Measurements from ENCODE around the gene AOAH.
"Not testable (repeated sequence)": the region's sequence is repeated elsewhere in the genome, so short reads cannot be mapped to it uniquely, and the experiment has no call there.

AOAH gene

DNA sequence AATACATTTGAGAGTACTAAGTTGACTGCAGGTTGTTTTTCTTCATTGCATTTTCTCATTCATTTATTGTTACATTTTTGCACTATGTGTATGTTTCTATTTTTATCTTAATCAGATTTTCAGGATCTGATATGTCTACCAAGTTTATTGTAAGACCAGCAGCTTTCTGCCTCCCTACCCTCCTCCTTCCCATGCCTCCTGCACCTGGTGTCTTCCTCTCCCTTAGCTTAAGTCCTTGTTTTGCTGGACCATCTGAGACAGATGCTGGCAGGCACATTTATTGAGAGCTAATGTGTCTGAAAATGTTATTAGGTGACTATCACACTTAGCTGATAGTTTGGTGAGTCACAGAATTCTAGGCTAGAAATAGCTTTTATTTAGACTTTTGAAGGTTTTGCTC is 255.1 kb downstream of the AOAH start:
- DNase-seq (ENCODE audit: low spot score): no peak

GRCh38 chr7:36468370-36469101 is 255.8 kb downstream of the AOAH start:
- DNase-seq (ENCODE audit: low spot score): no peak

GRCh38 chr7:36466001-36466400 is 258.3 kb downstream of the AOAH start:
- DNase-seq (ENCODE audit: low spot score): not testable (repeated sequence)

DNA sequence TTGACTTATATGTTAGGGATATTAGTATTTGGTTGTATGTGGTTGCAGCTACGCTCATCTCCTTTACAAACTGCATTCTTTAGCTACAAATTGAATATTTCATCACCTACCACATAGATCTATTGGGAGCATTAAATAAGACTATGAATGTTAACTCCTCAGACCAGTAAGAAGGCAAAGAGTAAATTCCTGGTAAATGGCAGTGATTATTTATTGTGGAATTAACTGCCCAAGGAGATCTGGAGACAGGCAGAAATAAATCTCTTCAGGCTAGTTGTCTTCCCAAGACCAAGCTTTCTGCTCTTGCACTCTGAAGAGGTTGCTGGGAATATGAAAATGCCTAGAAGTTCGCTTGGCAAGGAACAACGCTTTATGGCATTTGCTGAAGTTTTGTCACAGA is 260.0 kb downstream of the AOAH start:
- DNase-seq (ENCODE audit: low spot score): no peak

Measured in germinal center (tissue), 1 donor.